PC-9 (cell line): ENCODE measurements around the gene ZIC5.

ENCODE experiments used
- EZH2 ChIP-seq: fragments of 200-600 bp; sonication (generic); IDR thresholded peaks from 2 replicates; pipeline ENCODE4 v1.8.0; 2017; ENCODE audit warnings: antibody characterized with exemption, low read depth
- TF ChIP-seq, protein P1 (sequence below): fragments of 200-600 bp; sonication (generic); conservative IDR thresholded peaks from 2 replicates; pipeline ENCODE4 v1.6.1; 2017; ENCODE audit warnings: mixed run types, antibody characterized with exemption, mild to moderate bottlenecking, moderate library complexity

DNA sequence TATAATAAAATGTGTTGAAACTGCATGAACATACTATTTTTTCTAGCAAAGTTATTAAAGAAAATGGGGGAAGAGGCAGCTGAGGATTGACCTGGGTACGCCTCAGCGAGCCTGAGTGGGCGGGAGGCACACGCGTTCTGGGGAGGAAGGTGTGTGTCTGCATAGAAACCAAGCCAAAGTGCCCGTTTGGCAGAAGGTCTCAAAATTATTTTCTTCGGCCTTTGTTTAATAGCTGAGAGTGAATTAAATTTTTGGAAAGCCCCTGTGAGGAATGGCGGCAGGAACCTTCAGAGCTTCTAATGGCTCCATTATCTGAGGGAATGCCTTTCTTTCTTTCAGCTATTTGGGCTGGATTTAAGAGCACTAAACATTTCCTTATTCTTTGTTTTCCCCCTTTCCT, 15.2 kb upstream of the ZIC5 start:
- TF ChIP-seq, protein P1, sequence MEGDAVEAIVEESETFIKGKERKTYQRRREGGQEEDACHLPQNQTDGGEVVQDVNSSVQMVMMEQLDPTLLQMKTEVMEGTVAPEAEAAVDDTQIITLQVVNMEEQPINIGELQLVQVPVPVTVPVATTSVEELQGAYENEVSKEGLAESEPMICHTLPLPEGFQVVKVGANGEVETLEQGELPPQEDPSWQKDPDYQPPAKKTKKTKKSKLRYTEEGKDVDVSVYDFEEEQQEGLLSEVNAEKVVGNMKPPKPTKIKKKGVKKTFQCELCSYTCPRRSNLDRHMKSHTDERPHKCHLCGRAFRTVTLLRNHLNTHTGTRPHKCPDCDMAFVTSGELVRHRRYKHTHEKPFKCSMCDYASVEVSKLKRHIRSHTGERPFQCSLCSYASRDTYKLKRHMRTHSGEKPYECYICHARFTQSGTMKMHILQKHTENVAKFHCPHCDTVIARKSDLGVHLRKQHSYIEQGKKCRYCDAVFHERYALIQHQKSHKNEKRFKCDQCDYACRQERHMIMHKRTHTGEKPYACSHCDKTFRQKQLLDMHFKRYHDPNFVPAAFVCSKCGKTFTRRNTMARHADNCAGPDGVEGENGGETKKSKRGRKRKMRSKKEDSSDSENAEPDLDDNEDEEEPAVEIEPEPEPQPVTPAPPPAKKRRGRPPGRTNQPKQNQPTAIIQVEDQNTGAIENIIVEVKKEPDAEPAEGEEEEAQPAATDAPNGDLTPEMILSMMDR: no peak
- no peak for TF ChIP-seq EZH2
